Central memory CD8-positive, alpha-beta T cell (primary cell): ENCODE data around the gene SLC38A2.

Experiments
- ATAC-seq: fragments of 150-1000 bp; cut with Tn5 transposase; replicated peaks from 2 replicates; pipeline ENCODE4 v1.10.0; 2022; ENCODE audit warnings: mild to moderate bottlenecking, moderate FRiP score, moderate number of reproducible peaks; ENCODE audit not compliant: poor library complexity, severe bottlenecking; ENCODE audit errors: extremely low read depth
- DNase-seq, 2 donors: peaks; one replicate each; pipeline ENCODE4 v3.0.0; 2021; ENCODE audit warnings: low spot score in 2 of 2
- H3K27ac Mint-ChIP-seq: one replicate; pipeline ENCODE4 v1.8.0; 2022; ENCODE audit warnings: low read depth, mild to moderate bottlenecking, moderate library complexity, mixed read lengths
- H3K27me3 Mint-ChIP-seq: one replicate; pipeline ENCODE4 v1.8.0; 2022; ENCODE audit warnings: mixed read lengths
- H3K36me3 Mint-ChIP-seq: one replicate; pipeline ENCODE4 v1.8.0; 2022; ENCODE audit warnings: mild to moderate bottlenecking, moderate library complexity, mixed read lengths; ENCODE audit not compliant: insufficient read depth
- H3K4me1 Mint-ChIP-seq: one replicate; pipeline ENCODE4 v1.8.0; 2022; ENCODE audit warnings: mixed read lengths
- H3K4me3 Mint-ChIP-seq: one replicate; pipeline ENCODE4 v1.8.0; 2022; ENCODE audit warnings: mild to moderate bottlenecking, moderate library complexity, mixed read lengths
- H3K9me3 Mint-ChIP-seq: one replicate; pipeline ENCODE4 v1.8.0; 2022; ENCODE audit warnings: mixed read lengths

SLC38A2 gene

GRCh38 chr12:46379352-46379751 lies 6.8 kb upstream of the SLC38A2 start:
- no peaks in the 10 kb centered on the region for H3K9me3 Mint-ChIP-seq
- no peak overlapping the region for H3K27ac Mint-ChIP-seq
- no peak for ATAC-seq
- peaks cover 17% of the 10 kb centered on the region for H3K4me1 Mint-ChIP-seq
- H3K36me3 Mint-ChIP-seq: peaks cover 13% of the 10 kb centered on the region
- no peak for DNase-seq
- H3K27me3 Mint-ChIP-seq: no peaks in the 10 kb centered on the region
- no peak overlapping the region for H3K4me3 Mint-ChIP-seq

GRCh38 chr12:46378530-46378929 lies 6.0 kb upstream of the SLC38A2 start:
- H3K4me3 Mint-ChIP-seq: no peak overlapping the region
- no peaks in the 10 kb centered on the region for H3K9me3 Mint-ChIP-seq
- peaks cover 12% of the 10 kb centered on the region for H3K36me3 Mint-ChIP-seq
- no peak overlapping the region for H3K27ac Mint-ChIP-seq
- DNase-seq: no peak
- no peaks in the 10 kb centered on the region for H3K27me3 Mint-ChIP-seq
- peaks cover 18% of the 10 kb centered on the region for H3K4me1 Mint-ChIP-seq
- ATAC-seq: no peak

GRCh38 chr12:46377678-46378077 lies 5.1 kb upstream of the SLC38A2 start:
- Mint-ChIP-seq H3K4me3 (no peak overlapping the region), H3K4me1 (peaks cover 21% of the 10 kb centered on the region), H3K27me3 (no peaks in the 10 kb centered on the region), H3K36me3 (peaks cover 14% of the 10 kb centered on the region), H3K9me3 (no peaks in the 10 kb centered on the region), H3K27ac (no peak overlapping the region)
- ATAC-seq (no peak), DNase-seq (no peak)

GRCh38 chr12:46376579-46376978 lies 4.0 kb upstream of the SLC38A2 start:
- Mint-ChIP-seq H3K4me3 (no peak overlapping the region), H3K27ac (no peak overlapping the region), H3K36me3 (peaks cover 25% of the 10 kb centered on the region), H3K27me3 (no peaks in the 10 kb centered on the region), H3K4me1 (peaks cover 19% of the 10 kb centered on the region), H3K9me3 (no peaks in the 10 kb centered on the region)
- ATAC-seq: no peak
- DNase-seq: no peak

- ATAC-seq: no peak
- Mint-ChIP-seq H3K9me3 (no peaks in the 10 kb centered on the region), H3K4me3 (no peak overlapping the region), H3K27me3 (no peaks in the 10 kb centered on the region), H3K4me1 (peaks cover 37% of the 10 kb centered on the region), H3K27ac (no peak overlapping the region), H3K36me3 (peaks cover 39% of the 10 kb centered on the region)
- DNase-seq: no peak
These were observed 2.1 kb upstream of the SLC38A2 start for GRCh38 chr12:46374711-46375110.

DNA sequence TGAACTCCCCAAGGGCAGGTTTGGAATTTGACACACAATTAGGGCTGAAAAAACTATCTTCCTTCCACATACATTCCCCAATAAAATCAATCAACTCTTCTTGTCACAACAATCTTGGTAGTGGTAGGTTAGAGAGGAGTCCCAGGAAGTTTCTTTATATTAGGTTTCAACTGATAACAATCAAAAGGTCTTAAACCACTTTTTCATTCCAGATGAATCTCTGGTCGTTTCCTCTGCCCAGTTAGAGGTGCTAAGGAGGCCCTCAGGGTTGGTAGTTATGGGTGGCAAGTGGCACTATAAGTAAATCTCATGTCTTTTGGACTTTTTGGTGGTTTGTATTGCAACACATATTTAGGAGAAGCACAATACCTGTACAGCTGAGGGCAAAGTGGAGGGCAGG lies 1.7 kb upstream of the SLC38A2 start:
- Mint-ChIP-seq H3K36me3 (peaks cover 42% of the 10 kb centered on the region), H3K4me3 (peak overlapping the region; percentile 93), H3K27ac (no peak overlapping the region), H3K9me3 (no peaks in the 10 kb centered on the region), H3K4me1 (peaks cover 41% of the 10 kb centered on the region), H3K27me3 (no peaks in the 10 kb centered on the region)
- DNase-seq (no peak), ATAC-seq (no peak)

GRCh38 chr12:46373301-46374296 lies 1.0 kb upstream of the SLC38A2 start:
- DNase-seq (no peak), ATAC-seq (no peak)
- Mint-ChIP-seq H3K4me1 (peaks cover 45% of the 10 kb centered on the region), H3K27ac (peak overlapping the region; percentile 100), H3K27me3 (no peaks in the 10 kb centered on the region), H3K4me3 (peak overlapping the region; percentile 93), H3K36me3 (peaks cover 48% of the 10 kb centered on the region), H3K9me3 (no peaks in the 10 kb centered on the region)

- Mint-ChIP-seq H3K9me3 (no peaks in the 10 kb centered on the region), H3K4me1 (peaks cover 58% of the 10 kb centered on the region), H3K27ac (peak overlapping the region; percentile 100), H3K4me3 (peak overlapping the region; percentile 93), H3K36me3 (peaks cover 61% of the 10 kb centered on the region), H3K27me3 (no peaks in the 10 kb centered on the region)
- peak; percentile 30 for ATAC-seq
- no peak for DNase-seq
These were observed 642 bp downstream of the SLC38A2 start for GRCh38 chr12:46371718-46372543.

- peak overlapping the region; percentile 93 for H3K4me3 Mint-ChIP-seq
- peaks cover 61% of the 10 kb centered on the region for H3K4me1 Mint-ChIP-seq
- ATAC-seq (peak; percentile 44), DNase-seq (peak; percentile 77 to 86)
- peaks cover 67% of the 10 kb centered on the region for H3K36me3 Mint-ChIP-seq
- no peaks in the 10 kb centered on the region for H3K27me3 Mint-ChIP-seq
- H3K27ac Mint-ChIP-seq: peak overlapping the region; percentile 100
- H3K9me3 Mint-ChIP-seq: no peaks in the 10 kb centered on the region
These were observed 1.5 kb downstream of the SLC38A2 start for GRCh38 chr12:46370792-46371717.

DNA sequence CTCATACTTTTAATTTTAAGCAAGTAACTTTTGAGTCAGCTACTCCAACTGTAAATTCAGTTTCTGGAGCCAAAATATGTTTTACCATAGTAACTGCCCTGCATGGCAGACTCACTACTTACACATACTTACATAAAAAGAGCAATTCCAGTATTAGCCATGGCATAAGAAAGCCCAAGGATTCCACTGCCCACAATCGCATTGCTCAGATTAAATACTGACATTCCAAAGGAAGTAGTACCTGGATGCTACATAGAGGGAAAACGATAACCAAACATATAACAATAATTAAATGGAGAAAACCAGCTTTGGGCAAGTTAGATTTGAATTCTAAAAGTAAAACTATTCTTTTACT lies 2.2 kb downstream of the SLC38A2 start:
- peak overlapping the region; percentile 93 for H3K4me3 Mint-ChIP-seq
- DNase-seq: no peak
- H3K36me3 Mint-ChIP-seq: peaks cover 74% of the 10 kb centered on the region
- H3K27me3 Mint-ChIP-seq: no peaks in the 10 kb centered on the region
- no peak for ATAC-seq
- peaks cover 61% of the 10 kb centered on the region for H3K4me1 Mint-ChIP-seq
- no peaks in the 10 kb centered on the region for H3K9me3 Mint-ChIP-seq
- peak overlapping the region; percentile 100 for H3K27ac Mint-ChIP-seq

- Mint-ChIP-seq H3K4me1 (peaks cover 61% of the 10 kb centered on the region), H3K9me3 (no peaks in the 10 kb centered on the region), H3K4me3 (peak overlapping the region; percentile 93), H3K27me3 (no peaks in the 10 kb centered on the region), H3K36me3 (peaks cover 80% of the 10 kb centered on the region), H3K27ac (peak overlapping the region; percentile 100)
- DNase-seq: no peak
- no peak for ATAC-seq
These were observed 2.8 kb downstream of the SLC38A2 start for GRCh38 chr12:46369474-46370379.
